Mesenchymal stem cell (in vitro differentiated cells and primary cell): ENCODE data around the gene PINLYP. TPM values are rescaled to one million over a fixed set of nuclear protein-coding genes. Genes with fewer than 3 reads are reported as not detected.

Source experiments
- DNase-seq: peaks from one replicate; pipeline ENCODE4 v3.0.0-alpha.2; 2013
- H2AFZ ChIP-seq: one replicate; pipeline ENCODE4 v1.6.1; 2013; ENCODE audit warnings: low read depth, mild to moderate bottlenecking, control low read depth, inconsistent platforms, low read length, moderate library complexity
- H2AK5ac ChIP-seq: 2 replicates; pipeline ENCODE4 v1.6.1; 2013; ENCODE audit warnings: low read length, moderate library complexity, mild to moderate bottlenecking, inconsistent platforms; ENCODE audit not compliant: severe bottlenecking
- H2BK120ac ChIP-seq: one replicate; pipeline ENCODE4 v1.6.1; 2013; ENCODE audit warnings: low read depth, mild to moderate bottlenecking, inconsistent platforms, low read length, moderate library complexity
- H2BK12ac ChIP-seq, 2 experiments: one replicate each; pipeline ENCODE4 v1.6.1; 2013; ENCODE audit warnings: inconsistent platforms in 2 of 2, low read length in 2 of 2, mild to moderate bottlenecking in 2 of 2, moderate library complexity in 2 of 2, control low read depth in 1 of 2
- H2BK15ac ChIP-seq: one replicate; pipeline ENCODE4 v1.6.1; 2013; ENCODE audit warnings: mild to moderate bottlenecking, low read depth, inconsistent platforms; ENCODE audit not compliant: poor library complexity, severe bottlenecking
- H2BK5ac ChIP-seq: 2 replicates; pipeline ENCODE4 v1.6.1; 2013; ENCODE audit warnings: low read depth, mild to moderate bottlenecking, low read length, control low read depth, inconsistent platforms; ENCODE audit not compliant: poor library complexity, severe bottlenecking
- H3K14ac ChIP-seq, 2 experiments: one replicate each; pipeline ENCODE4 v1.6.1; 2013; ENCODE audit warnings: inconsistent platforms in 2 of 2, low read length in 2 of 2, control low read depth in 1 of 2, mild to moderate bottlenecking in 1 of 2, moderate library complexity in 1 of 2
- H3K18ac ChIP-seq, 2 experiments: one replicate each; pipeline ENCODE4 v1.6.1; 2013; ENCODE audit warnings: inconsistent platforms in 2 of 2, low read length in 2 of 2, control low read depth in 1 of 2, low read depth in 1 of 2, mild to moderate bottlenecking in 1 of 2
- H3K23ac ChIP-seq, 2 experiments: one replicate each; pipeline ENCODE4 v1.6.1; 2013; ENCODE audit warnings: inconsistent platforms in 2 of 2, low read length in 2 of 2, mild to moderate bottlenecking in 2 of 2, moderate library complexity in 2 of 2, control low read depth in 1 of 2
- H3K27ac ChIP-seq: 2 replicates; pipeline ENCODE4 v1.5.1; 2013; ENCODE audit warnings: mild to moderate bottlenecking, moderate library complexity, low read length, control low read depth, inconsistent platforms; ENCODE audit not compliant: poor library complexity, severe bottlenecking
- H3K27me3 ChIP-seq, 2 experiments: 2 replicates each; pipeline versions ENCODE4 v1.6.1 to v1.7.0; 2013; ENCODE audit warnings: low read length in 2 of 2, mild to moderate bottlenecking in 2 of 2, moderate library complexity in 2 of 2, control low read depth in 1 of 2, inconsistent platforms in 1 of 2; ENCODE audit not compliant: control insufficient read depth in 1 of 2, insufficient read depth in 1 of 2
- H3K36me3 ChIP-seq, 2 experiments: 2 replicates each; pipeline versions ENCODE4 v1.6.1 to v1.7.0; 2013; ENCODE audit warnings: low read length in 2 of 2, control low read depth in 1 of 2, inconsistent platforms in 1 of 2, low read depth in 1 of 2, mild to moderate bottlenecking in 1 of 2; ENCODE audit not compliant: insufficient read depth in 2 of 2, control insufficient read depth in 1 of 2
- H3K4ac ChIP-seq, 2 experiments: one replicate each; pipeline ENCODE4 v1.6.1; 2013; ENCODE audit warnings: inconsistent platforms in 2 of 2, low read length in 2 of 2, mild to moderate bottlenecking in 2 of 2, moderate library complexity in 2 of 2, control low read depth in 1 of 2, low read depth in 1 of 2
- H3K4me1 ChIP-seq: 2 replicates; pipeline ENCODE4 v1.6.1; 2013; ENCODE audit warnings: low read depth, low read length, control low read depth; ENCODE audit not compliant: control insufficient read depth, insufficient read depth
- H3K4me2 ChIP-seq: 2 replicates; pipeline ENCODE4 v1.6.1; 2013; ENCODE audit warnings: low read length, mild to moderate bottlenecking, inconsistent platforms; ENCODE audit not compliant: poor library complexity, severe bottlenecking
- H3K4me3 ChIP-seq, 2 experiments: 2 replicates each; pipeline versions ENCODE4 v1.5.1 to v1.7.0; 2013; ENCODE audit warnings: low read length in 2 of 2, mild to moderate bottlenecking in 2 of 2, control low read depth in 1 of 2, low read depth in 1 of 2; ENCODE audit not compliant: insufficient read depth in 1 of 2
- H3K79me1 ChIP-seq: replicated peaks from 2 replicates; pipeline ENCODE4 v1.6.1; 2013; ENCODE audit warnings: mild to moderate bottlenecking, control low read depth, low read length, inconsistent platforms; ENCODE audit not compliant: poor library complexity, severe bottlenecking
- H3K9ac ChIP-seq: 2 replicates; pipeline ENCODE4 v1.7.0; 2013; ENCODE audit warnings: mild to moderate bottlenecking, low read length, moderate library complexity
- H3K9me3 ChIP-seq: 2 replicates; pipeline ENCODE4 v1.7.0; 2013; ENCODE audit warnings: mild to moderate bottlenecking, low read length; ENCODE audit not compliant: control insufficient read depth
- H4K8ac ChIP-seq: one replicate; pipeline ENCODE4 v1.6.1; 2013; ENCODE audit warnings: inconsistent platforms, mild to moderate bottlenecking, low read length, moderate library complexity
- H4K91ac ChIP-seq: one replicate; pipeline ENCODE4 v1.6.1; 2013; ENCODE audit warnings: mild to moderate bottlenecking, low read length, inconsistent platforms
- WGBS: methylation state at CpG from one replicate; pipeline ENCODE4 v1.1.7; 2013; ENCODE audit warnings: mixed read lengths; 5-methylcytosine and 5-hydroxymethylcytosine counted together
- polyA plus RNA-seq, 2 experiments: library from polyadenylated mRNA; stranded (reverse); fragments of 200-250 nt; gene quantifications; one replicate each; pipeline ENCODE4 v1.2.3, GENCODE V29; 2013

Gene PINLYP
- 0.17 TPM for polyA plus RNA-seq (2013, experiment 1 of 2)
- 0.21 TPM for polyA plus RNA-seq (2013, experiment 2 of 2)

DNA sequence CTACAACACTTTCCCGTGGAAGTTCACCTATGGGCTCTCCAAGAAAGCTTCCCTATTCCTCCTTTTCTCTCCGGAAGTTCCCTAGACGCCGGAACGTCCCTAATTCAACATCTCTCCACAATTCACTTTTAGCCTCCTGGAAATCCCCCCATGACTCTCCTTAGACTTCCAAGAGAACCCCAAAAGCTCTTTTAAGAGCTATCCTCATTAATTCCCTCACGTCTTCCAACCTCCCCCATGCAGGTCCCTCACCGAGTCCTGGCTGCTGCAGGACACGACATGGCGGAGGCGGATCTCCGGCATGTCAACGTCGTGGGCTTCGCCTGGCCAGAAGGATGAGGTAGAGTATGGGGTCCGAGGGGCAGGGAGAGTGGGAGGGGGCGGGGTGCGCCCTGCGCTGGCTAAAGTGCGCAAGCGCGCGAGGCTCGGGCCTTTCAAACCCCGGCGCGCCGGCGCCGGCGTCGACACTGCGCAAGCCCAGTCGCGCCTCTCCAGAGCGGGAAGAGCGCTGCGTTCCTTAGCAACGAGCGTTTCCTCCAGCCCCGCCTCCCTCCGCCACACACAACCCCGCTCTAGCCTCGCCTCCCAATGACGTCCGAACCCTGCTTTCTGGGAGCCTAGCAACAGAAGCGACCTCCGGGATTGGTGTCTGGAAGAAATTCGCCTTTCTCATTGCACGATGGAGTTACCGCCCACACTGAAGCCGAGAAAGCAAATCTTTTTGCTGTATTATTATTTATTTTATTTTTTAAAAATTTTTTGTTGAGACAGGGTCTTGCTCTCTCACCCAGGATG, at the start of gene PINLYP, which contains the start of gene XRCC1:
Gene PINLYP (plus strand): TSS at position 646 of the 795 bp plus-strand sequence. CDS start 1,391 bp downstream, outside the sequence.
Gene XRCC1 (minus strand): TSS at position 372 of the 795 bp plus-strand sequence. CDS start 69 bp downstream, at position 303.
- H2AK5ac ChIP-seq, result peak within 1 kb of the TSS; percentile 69
- DNase-seq, result peak; percentile 99
- H3K27ac ChIP-seq, result peak within 1 kb of the TSS; percentile 66
- H3K18ac ChIP-seq, result peak within 1 kb of the TSS; percentile 89 to 94
- peak within 1 kb of the TSS; percentile 100 for H3K9ac ChIP-seq
- H3K27me3 ChIP-seq, result no peaks in the 10 kb centered on the region
- no peaks in the 10 kb centered on the region for H3K9me3 ChIP-seq
- H4K91ac ChIP-seq, result peak within 1 kb of the TSS; percentile 81
- H3K23ac ChIP-seq, result no peak within 1 kb of the TSS
- peaks cover 33% of the 10 kb centered on the region for H3K79me1 ChIP-seq
- H2AFZ ChIP-seq, result peak within 1 kb of the TSS; percentile 79
- H3K4me2 ChIP-seq, result peak within 1 kb of the TSS; percentile 60
- peak within 1 kb of the TSS; percentile 46 to 74 for H3K4ac ChIP-seq
- peak within 1 kb of the TSS; percentile 75 to 100 for H3K4me3 ChIP-seq
- H2BK12ac ChIP-seq, result peak within 1 kb of the TSS; percentile 20 to 71
- peak within 1 kb of the TSS; percentile 64 for H2BK120ac ChIP-seq
- peak within 1 kb of the TSS; percentile 92 for H2BK5ac ChIP-seq
- H3K36me3 ChIP-seq, result peaks cover 0 to 20% of the 10 kb centered on the region in 2 experiments
- peak within 1 kb of the TSS in 1 of 2 experiments; percentile 91 for H3K14ac ChIP-seq
- H4K8ac ChIP-seq, result peak within 1 kb of the TSS; percentile 86
- H2BK15ac ChIP-seq, result no peak within 1 kb of the TSS
- H3K4me1 ChIP-seq, result peaks cover 12% of the 10 kb centered on the region
- WGBS, result 2% methylated on average over 42 of the region's 51 CpGs

DNA sequence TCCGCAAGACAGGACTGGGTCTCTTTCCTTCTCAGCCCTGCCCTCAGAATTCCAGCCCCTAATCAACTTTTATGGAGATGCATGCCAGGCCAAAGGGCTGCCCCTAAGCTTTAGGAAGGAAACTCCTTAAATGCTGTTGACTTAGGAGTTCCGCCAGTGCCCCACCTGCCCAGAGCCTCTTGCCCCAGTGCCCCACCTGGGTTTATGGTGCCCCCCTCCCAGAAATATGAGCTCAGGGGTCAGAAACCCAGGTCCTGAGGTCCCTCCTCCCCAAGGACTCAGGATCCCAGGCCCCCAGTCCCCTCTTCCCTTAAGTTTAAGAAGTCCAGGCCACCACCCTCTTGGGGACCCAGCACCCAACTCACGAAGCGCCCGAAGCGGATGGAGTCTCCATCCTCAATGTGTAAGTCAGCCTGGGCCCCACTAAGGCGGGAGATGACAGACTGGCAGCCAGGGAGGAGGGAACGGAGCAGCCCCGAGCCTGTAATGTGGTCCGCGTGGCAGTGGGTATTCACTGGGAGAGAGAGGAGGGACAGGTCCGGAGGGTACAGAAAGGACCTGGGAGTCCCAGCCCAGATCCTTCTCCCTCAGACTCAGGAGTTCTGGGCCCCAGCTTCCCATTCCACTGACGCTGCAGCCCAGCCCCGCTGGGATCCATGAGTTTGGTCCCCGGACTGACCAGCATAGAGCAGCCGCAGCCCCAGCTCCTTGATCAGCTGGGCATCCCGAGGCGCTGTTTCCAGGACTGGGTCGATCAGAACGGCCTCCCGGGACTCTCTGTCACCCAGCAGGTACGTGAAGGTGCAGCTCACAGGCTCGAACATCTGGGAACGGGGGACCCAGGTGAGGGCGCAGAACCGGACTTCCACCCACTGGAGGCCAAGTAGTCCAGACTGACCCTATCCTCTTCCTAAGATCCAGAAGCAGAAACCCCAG, 49.5 kb upstream of the PINLYP start:
- peaks cover 0 to 2% of the 10 kb centered on the region in 2 experiments for H3K36me3 ChIP-seq
- peak; percentile 44 for DNase-seq
- H3K27me3 ChIP-seq, result no peaks in the 10 kb centered on the region
- H2AK5ac ChIP-seq, result no peak overlapping the region
- peak overlapping the region; percentile 37 to 47 for H3K18ac ChIP-seq
- H3K23ac ChIP-seq, result peak overlapping the region in 1 of 2 experiments; percentile 75
- H4K91ac ChIP-seq, result peak overlapping the region; percentile 39
- H3K9me3 ChIP-seq, result no peaks in the 10 kb centered on the region
- peaks cover 21% of the 10 kb centered on the region for H3K79me1 ChIP-seq
- peak overlapping the region; percentile 97 to 99 for H3K4me3 ChIP-seq
- H2BK12ac ChIP-seq, result no peak overlapping the region
- H3K4ac ChIP-seq, result peak overlapping the region in 1 of 2 experiments; percentile 51
- H3K4me2 ChIP-seq, result peak overlapping the region; percentile 99
- no peak overlapping the region for H2BK5ac ChIP-seq
- H3K9ac ChIP-seq, result peak overlapping the region; percentile 93
- H4K8ac ChIP-seq, result no peak overlapping the region
- H3K27ac ChIP-seq, result no peak overlapping the region
- no peak overlapping the region for H3K14ac ChIP-seq
- no peak overlapping the region for H2BK15ac ChIP-seq
- H2AFZ ChIP-seq, result peak overlapping the region; percentile 96
- H2BK120ac ChIP-seq, result no peak overlapping the region
- 3% methylated on average over 26 of the region's 26 CpGs for WGBS
- H3K4me1 ChIP-seq, result peaks cover 21% of the 10 kb centered on the region

DNA sequence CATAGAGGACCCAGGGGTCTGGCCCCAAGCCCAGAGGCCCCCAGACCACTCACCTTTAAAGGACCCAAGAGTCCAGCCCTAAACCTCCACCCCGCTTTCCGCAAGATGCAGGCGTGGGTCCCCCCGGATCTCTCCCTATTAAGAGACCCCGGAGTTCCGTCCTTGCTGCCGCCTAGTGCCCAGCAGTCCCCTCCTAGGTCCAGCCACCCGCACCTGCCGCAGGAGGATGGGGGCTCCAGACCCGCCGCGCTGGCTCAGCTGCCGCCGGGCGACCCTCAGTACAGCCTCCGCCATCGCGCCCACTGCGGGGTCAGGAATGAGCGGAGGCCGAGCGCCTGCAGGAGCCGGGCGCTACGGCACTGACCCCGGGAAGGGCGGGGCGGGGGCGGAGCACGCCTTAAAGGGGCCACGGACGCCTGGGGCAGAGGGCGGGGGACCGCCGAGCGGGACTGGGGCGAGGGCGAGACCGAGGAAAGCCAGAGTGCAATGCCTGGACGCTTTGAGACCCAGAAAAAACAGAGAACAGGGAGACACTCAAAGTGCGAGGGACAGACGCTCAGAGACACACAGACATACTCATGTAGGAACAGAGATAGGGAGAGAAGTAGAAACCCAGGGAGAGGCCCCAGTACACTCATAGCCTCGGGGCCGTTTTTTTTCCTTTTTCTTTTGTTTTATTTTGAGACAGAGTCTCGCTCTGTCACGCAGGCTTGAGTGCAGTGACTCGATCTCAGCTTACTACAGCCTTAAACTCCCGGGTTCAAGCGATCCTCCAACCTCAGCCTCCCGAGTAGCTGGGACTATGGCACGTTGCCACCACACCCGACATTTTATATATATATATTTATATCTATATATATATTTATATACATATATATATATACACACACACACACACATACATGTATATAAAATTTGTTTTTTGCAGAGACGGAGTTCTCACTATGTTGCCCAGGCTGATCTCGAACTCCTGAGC, 48.4 kb upstream of the PINLYP start, which contains the start of gene ETHE1:
Gene ETHE1 (minus strand): TSS at position 318 of the 976 bp plus-strand sequence. CDS start 24 bp downstream, at position 294.
- peak within 1 kb of the TSS; percentile 96 for H2AFZ ChIP-seq
- peaks cover 19% of the 10 kb centered on the region for H3K79me1 ChIP-seq
- H3K4me1 ChIP-seq, result peaks cover 21% of the 10 kb centered on the region
- peak within 1 kb of the TSS; percentile 97 to 99 for H3K4me3 ChIP-seq
- H3K36me3 ChIP-seq, result no peaks in the 10 kb centered on the region
- H3K14ac ChIP-seq, result peak within 1 kb of the TSS in 1 of 2 experiments; percentile 82
- peak within 1 kb of the TSS; percentile 93 for H3K9ac ChIP-seq
- H3K23ac ChIP-seq, result peak within 1 kb of the TSS in 1 of 2 experiments; percentile 75
- 4% methylated on average over 49 of the region's 54 CpGs for WGBS
- peak; percentile 76 for DNase-seq
- H3K18ac ChIP-seq, result peak within 1 kb of the TSS; percentile 73 to 96
- H3K27ac ChIP-seq, result no peak within 1 kb of the TSS
- H3K4ac ChIP-seq, result peak within 1 kb of the TSS in 1 of 2 experiments; percentile 51
- H2BK12ac ChIP-seq, result peak within 1 kb of the TSS; percentile 59 to 73
- H3K4me2 ChIP-seq, result peak within 1 kb of the TSS; percentile 99
- no peak within 1 kb of the TSS for H2BK120ac ChIP-seq
- H2BK5ac ChIP-seq, result no peak within 1 kb of the TSS
- H2BK15ac ChIP-seq, result no peak within 1 kb of the TSS
- peak within 1 kb of the TSS; percentile 91 for H4K8ac ChIP-seq
- H2AK5ac ChIP-seq, result no peak within 1 kb of the TSS
- no peaks in the 10 kb centered on the region for H3K9me3 ChIP-seq
- peak within 1 kb of the TSS; percentile 39 for H4K91ac ChIP-seq
- H3K27me3 ChIP-seq, result no peaks in the 10 kb centered on the region
